ENCODE measurements around the gene SNX20.

Gene SNX20

DNA sequence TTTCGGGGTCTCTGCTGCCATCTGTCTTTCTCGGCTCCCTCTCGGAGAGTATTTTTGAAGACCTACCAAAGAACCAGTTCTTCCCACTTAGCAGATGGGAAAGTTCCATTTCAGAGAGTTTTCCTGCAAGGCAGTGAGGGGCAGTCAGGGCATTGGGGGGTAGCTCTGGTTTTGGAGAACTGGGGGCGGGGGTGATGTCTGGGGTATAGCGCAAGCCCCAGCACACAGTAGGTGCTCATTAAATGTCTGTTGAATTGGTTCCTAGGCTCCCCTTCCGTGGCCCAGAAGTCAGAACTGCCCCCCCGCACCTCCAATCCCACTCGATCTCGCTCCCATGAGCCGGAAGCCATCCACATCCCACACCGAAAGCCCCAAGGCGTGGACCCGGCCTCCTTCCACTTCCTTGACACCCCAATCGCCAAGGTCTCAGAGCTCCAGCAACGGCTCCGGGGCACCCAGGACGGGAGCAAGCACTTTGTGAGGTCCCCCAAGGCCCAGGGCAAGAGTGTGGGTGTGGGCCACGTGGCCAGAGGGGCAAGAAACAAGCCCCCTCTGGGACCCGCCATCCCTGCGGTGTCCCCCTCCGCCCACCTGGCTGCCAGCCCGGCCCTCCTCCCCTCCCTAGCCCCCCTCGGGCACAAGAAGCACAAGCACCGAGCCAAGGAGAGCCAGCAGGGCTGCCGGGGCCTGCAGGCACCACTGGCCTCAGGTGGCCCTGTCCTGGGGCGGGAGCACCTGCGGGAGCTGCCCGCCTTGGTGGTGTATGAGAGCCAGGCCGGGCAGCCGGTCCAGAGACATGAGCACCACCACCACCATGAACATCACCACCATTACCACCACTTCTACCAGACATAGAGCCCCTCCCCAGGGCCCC lies 47.9 kb downstream of the SNX20 start:
- no peak for DNase-seq

DNA sequence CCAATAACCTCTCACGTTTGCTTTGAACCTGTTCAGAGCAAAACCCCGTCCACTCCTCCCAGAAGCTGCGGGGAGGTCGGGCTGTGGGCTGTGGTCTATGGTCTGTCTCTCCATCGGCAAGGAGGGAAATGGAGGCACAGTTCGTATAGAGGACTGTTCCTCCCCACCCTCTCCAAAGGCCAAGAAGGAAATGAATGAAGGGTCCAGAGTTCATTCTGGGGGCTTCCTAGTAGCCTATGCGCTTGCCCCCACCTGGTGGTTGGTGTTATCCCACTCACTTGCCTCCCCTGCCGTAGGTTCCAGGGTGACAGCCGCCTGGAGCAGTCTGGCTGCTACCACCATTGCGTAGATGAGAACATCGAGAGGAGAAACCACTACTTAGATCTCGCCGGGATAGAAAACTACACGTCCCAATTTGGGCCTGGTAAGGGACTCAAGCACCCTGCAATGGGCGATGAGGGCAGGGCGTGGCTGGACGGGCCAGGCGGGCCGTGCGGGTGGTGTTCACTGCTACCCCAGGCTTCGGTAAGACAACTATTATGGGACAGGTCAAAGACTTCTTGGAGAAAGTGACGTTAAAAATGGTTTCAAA lies 49.0 kb downstream of the SNX20 start:
- no peak for DNase-seq

DNA sequence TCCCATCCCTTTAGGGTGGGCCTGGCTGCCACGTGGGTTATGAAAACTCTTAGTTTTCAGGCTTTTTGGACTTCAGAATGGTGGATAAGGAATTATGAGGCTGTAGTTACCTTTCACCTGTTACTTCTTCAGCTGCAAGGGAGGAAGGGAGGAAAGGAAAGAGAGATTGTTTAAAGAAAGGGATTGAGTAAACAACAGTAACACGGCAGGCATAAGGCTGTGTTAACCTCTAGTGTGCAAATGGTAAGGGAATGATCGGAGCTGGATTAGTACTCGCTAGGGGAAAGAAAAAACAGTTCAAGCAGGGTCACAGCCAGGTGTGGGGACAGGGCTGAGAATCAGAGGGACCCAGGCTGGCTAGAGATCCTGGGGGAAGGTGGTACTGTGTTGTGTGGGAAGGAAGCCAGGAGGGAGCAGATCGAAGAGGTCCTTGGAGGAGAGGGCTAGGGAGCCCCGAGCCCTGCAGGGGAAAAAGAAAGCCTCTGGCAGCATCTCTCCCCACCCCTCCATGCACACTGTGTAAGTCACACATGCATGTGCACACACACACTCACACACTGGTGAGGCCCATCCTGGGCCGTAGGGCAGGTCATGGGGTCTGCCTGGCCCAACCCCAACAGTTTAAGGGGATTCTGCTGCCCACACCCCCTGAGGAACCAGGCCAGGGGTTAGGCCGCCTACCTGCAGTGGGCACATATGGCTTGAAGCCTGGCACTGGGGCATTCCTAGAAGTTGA lies 49.7 kb downstream of the SNX20 start:
- no peak for DNase-seq

DNA sequence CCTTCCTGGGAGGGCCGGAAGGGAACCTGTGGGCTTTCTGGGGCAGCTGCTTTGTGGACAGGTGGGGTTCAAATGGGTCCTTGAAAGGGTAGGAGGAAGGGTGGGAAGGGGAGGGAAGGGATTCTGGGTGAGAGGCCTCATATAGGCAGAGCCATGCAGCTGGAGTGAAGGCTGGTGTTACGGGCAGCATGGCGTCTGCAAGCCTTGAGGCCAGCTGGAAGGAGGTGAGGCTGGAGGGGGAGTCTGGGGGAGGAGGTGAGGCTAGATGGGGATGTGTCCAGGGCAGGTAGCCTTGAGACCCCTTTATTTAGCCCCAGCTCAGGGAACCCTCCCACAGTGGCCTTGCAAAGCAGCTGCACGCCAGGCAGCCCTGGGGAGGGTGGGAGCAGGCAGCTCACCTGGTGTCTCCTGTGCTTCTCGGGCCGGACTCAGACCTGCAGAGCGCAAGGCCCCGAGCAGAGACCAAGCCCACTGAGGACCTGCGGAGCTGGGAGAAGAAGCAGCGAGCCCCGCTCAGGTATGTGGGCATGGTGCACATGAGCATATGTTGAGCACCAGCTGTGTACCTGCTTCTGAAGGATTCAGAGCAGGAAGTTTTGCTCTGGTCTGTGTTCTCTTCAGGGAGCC lies 50.6 kb downstream of the SNX20 start:
- no peak for DNase-seq

DNA sequence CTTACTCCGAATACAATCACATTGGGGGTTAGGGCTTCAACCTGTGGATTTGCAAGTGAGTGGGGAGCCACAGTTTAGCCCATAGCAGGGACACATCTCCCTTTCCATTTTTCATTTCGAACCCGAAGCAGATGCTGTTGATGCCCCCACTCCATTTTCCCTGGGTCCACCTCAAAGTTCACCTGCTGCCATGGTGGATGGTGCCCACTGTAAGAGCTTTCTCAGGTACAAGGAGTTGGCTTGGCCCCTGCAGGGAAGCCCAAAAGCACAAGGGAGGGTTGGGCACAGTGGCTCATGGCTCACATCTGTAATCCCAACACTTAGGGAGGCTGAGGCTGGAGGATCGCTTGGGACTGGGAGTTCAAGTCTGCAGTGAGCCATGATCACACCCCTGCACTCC lies 51.8 kb downstream of the SNX20 start:
- no peak for DNase-seq

DNA sequence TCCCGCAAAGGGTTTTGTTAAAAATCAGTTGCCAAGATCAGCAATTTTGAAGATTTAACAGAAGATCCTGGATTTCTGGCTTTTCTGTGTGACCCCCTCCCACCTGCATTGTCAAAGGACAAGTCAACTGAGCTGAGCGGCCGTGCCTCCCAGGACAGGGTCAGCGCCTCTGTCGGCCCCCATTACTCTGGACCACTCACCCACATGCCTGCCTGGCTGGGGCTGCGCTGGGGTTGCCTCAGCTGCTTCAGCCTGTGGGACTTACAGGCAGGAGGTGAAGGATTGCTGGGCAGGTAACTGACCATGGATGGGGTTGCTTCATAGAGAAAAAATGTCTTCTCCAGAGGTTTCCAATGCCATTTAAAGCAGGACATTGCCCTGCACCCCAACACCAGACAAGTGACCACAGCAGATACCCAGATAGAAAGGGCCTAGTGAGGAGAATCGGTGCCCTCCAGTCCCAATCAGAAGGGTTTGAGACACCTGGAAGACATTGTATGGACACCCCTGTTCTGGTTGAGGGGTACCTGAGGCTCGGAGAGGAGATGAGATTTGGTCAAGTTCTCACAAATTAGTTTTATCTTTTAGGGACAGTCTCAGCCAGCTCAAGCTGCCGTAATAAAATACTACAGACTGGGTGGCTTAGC lies 52.8 kb downstream of the SNX20 start:
- DNase-seq: no peak

DNA sequence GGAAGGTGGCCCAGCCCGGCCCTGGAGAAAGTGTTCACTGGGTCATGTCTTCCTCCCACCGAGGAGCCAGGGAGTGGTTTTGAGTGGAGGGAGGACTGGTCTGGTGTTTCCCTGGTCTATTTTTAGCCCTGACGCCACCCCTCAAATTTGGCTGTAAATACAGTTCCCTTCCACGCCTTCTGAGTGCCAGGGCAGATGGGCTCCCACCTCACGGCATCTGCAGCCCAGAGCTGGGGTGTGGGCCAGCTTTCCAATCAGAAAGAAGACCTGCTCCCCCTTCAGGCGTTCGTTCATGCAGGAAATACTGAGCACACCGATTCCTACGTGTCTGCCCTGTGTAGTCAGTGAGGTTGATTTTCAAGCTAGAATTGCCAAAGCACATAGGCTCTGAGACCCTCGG lies 53.7 kb downstream of the SNX20 start:
- DNase-seq: peak in 1 of 2 donors; percentile 26

DNA sequence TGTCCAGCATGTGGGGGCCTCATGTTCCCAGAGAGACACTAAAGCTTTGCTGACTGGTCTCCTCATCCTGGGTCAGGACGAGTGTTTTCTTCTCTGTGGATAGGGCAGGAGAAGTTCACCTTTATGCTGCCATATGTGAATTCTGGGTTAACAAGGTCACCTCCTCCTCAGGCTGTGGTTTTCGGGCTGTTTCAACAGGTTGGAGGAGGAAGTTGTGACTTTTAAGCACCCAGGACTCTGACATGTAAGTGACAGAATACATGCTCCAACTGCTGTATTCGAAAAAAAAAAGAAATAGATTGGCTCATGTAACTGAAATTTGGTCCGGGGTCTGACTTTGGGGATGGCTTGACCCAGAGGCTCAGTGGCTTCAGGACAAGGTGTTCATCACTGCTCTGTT lies 54.2 kb downstream of the SNX20 start:
- DNase-seq: no peak

DNA sequence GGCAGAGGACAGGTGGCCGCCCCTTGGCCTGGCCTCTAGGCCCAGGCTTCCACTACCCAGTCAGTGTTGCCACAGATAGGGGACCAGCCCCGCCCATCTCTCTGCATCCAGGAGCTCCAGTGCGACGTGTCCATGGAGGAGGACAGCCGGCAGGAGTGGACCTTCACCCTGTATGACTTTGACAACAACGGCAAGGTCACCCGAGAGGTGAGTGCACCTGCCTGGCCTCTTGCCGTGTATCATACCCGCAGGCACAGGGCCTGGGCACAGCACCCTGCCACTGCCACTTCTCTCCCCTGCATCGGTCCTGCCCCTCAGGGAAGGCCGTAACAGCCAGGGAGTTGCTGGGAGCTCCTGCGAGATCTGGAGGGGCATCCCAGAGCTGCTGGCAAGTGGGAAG lies 55.7 kb downstream of the SNX20 start:
- no peak for DNase-seq

DNA sequence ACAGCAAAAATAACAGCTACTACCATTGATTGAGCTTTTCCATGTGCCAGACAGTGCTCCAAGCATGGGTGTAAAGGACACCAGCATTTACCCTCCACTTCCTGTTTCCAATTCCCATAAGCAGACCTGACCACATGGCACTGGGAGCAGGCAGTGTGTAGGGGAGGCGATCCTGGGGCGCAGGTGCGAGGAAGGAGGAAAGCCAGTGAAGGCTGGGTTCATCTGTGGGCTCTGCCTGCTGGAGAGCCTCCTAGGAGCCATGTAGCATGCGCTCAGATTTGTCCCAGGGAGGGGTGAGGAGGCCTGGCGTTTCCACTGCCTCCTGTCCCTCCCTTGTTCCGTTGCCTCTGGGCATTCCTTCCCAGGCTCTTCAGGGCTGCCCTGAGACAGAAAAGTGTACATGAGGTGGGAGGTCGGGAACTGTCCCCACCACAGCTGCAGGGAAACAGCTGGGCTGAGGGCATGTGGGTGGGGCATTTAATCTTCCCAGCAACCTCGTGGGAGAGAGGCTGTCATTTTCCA lies 56.6 kb downstream of the SNX20 start:
- DNase-seq: no peak

DNA sequence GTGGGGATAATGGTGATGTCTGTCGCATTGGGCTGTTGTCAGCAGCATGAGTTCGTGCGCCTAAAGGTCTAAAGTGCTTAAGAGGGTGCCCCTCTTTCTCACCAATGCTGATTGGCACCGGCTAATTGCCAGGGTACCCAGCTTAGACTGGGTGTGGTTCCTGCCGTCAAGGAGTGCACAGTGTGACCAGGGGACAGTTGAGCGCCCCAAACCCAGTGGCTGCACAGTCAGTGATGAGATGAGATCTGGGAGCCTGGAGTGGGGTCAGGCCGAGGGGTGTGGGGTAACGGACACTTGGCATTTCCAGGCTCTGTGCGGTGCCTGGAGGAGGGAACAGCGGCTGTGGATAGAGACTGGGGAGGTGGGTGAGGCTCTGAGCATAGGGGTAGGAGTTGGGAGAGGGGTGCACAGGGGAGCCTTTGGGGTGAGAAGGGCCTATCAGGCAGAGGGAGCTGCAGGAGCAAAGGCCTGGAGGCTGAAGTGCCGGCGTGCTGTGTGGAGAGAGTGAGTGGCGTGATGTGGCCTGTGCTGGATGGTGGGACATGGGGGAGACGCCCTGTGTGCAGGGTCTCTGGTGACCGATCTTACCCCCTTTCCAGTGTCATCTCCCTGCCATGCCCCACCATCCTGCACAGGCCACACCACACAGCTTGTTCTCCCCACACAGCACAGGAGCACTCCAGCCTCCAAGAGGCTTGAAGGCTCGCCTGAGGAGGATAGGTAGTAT lies 58.3 kb downstream of the SNX20 start:
- no peak for DNase-seq

DNA sequence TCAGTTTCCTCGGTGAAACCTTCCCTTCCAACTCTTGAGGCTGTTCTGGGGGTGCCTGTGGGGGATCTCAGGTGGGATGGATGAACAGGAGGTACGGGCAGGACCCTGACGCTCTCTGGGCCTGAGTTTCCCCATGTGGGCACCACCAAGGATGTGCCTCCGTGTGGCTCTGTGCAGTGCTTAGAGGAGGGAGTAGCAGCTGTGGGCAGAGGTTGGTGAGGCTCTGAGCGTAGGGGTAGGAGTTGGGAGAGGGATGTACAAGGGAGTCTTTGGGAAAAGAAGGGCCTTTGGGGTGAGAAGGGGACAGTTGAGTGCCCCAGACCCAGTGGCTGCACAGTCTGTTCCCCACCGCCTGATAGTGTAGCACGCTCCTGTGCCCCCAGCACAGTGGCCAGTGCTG lies 59.1 kb downstream of the SNX20 start:
- DNase-seq: no peak
